ENCODE measurements around the gene CLASP1. TPM values are rescaled to one million over a fixed set of nuclear protein-coding genes. Genes with fewer than 3 reads are reported as not detected.

Gene CLASP1
- polyA plus RNA-seq, 1 donor (not counting 4 experiments of a cell fraction or from before 2014, with no cell fraction given): 16.7 TPM

- DNase-seq (ENCODE audit: low read depth, low spot score) (no peak), FAIRE-seq (no peak)
- Histone ChIP-seq H3K27ac (ENCODE audit: control insufficient read depth, insufficient read depth, low read length) (no peak overlapping the region), H3K9ac (ENCODE audit: control insufficient read depth, extremely low read depth, insufficient read depth, low read length) (no peak overlapping the region), H3K9me1 (ENCODE audit: control insufficient read depth, extremely low read depth, insufficient read depth, low read length) (no peaks in the 10 kb centered on the region), H3K27me3 (ENCODE audit: control insufficient read depth, extremely low read depth, insufficient read depth, low read length) (no peaks in the 10 kb centered on the region), H3K36me3 (ENCODE audit: control insufficient read depth in 2 of 2, extremely low read depth in 1 of 2, insufficient read depth in 2 of 2, low read length in 2 of 2) (peaks cover 28 to 29% of the 10 kb centered on the region in 2 experiments), H4K20me1 (ENCODE audit: control insufficient read depth, extremely low read depth, insufficient read depth, low read length) (no peaks in the 10 kb centered on the region), H3K4me1 (ENCODE audit: control insufficient read depth, extremely low read depth, insufficient read depth, low read length) (no peaks in the 10 kb centered on the region), H3K4me3 (ENCODE audit: control insufficient read depth in 2 of 3, extremely low read depth in 1 of 3, insufficient read depth in 2 of 3, low read depth in 1 of 3, low read length in 3 of 3) (no peak overlapping the region), H3K79me2 (ENCODE audit: control insufficient read depth, insufficient read depth, low read length) (no peaks in the 10 kb centered on the region), H3K4me2 (ENCODE audit: control insufficient read depth, extremely low read depth, insufficient read depth, low read depth, low read length) (no peak overlapping the region), H2AFZ (ENCODE audit: control insufficient read depth, low read length) (no peak overlapping the region), H3K9me3 (ENCODE audit: control insufficient read depth, low read depth, low read length) (no peaks in the 10 kb centered on the region)
- dilution Hi-C loops (cut with MboI; ENCODE audit: extremely low pct_ligation_motif_present, low sequenced_read_pairs): no loop called here
- TF ChIP-seq, protein P1, sequence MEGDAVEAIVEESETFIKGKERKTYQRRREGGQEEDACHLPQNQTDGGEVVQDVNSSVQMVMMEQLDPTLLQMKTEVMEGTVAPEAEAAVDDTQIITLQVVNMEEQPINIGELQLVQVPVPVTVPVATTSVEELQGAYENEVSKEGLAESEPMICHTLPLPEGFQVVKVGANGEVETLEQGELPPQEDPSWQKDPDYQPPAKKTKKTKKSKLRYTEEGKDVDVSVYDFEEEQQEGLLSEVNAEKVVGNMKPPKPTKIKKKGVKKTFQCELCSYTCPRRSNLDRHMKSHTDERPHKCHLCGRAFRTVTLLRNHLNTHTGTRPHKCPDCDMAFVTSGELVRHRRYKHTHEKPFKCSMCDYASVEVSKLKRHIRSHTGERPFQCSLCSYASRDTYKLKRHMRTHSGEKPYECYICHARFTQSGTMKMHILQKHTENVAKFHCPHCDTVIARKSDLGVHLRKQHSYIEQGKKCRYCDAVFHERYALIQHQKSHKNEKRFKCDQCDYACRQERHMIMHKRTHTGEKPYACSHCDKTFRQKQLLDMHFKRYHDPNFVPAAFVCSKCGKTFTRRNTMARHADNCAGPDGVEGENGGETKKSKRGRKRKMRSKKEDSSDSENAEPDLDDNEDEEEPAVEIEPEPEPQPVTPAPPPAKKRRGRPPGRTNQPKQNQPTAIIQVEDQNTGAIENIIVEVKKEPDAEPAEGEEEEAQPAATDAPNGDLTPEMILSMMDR (optimal IDR thresholded peaks at IDR 0.05 in 1 of 3, IDR thresholded peaks at IDR 0.05 in 1 of 3, conservative IDR thresholded peaks at IDR 0.05 in 1 of 3; ENCODE audit: extremely low read depth in 1 of 3, insufficient read depth in 2 of 3, low read length in 3 of 3): no peak
- no peak for TF ChIP-seq EZH2 (IDR thresholded peaks at IDR 0.05; ENCODE audit: low read length)
Observed at GRCh38 chr2:121405233-121405632, 244.0 kb downstream of the CLASP1 start.

DNA sequence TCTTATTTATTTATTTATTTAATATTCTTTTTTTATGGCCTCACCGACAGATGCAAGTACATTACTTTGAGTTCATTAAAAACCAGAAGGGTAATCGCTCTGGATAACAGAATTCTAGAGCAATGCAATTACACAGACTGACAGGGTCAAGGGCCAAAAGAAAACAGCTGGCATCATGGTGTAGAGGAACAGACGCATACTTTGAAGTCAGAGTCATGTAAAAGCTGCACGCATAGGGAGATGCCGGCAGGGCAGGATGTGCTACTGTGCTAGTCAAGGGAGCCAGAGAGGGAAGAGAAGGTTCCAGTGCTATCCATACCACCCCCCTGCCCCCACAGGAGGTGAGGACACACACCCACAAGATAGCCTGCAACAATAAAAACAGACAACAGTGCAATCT, 249.1 kb downstream of the CLASP1 start:
- Histone ChIP-seq H4K20me1 (ENCODE audit: control insufficient read depth, extremely low read depth, insufficient read depth, low read length) (no peaks in the 10 kb centered on the region), H3K27me3 (ENCODE audit: control insufficient read depth, extremely low read depth, insufficient read depth, low read length) (no peaks in the 10 kb centered on the region), H3K4me2 (ENCODE audit: control insufficient read depth, extremely low read depth, insufficient read depth, low read depth, low read length) (no peak overlapping the region), H3K27ac (ENCODE audit: control insufficient read depth, insufficient read depth, low read length) (no peak overlapping the region), H3K9me3 (ENCODE audit: control insufficient read depth, low read depth, low read length) (no peaks in the 10 kb centered on the region), H3K9ac (ENCODE audit: control insufficient read depth, extremely low read depth, insufficient read depth, low read length) (no peak overlapping the region), H2AFZ (ENCODE audit: control insufficient read depth, low read length) (no peak overlapping the region), H3K9me1 (ENCODE audit: control insufficient read depth, extremely low read depth, insufficient read depth, low read length) (no peaks in the 10 kb centered on the region), H3K4me1 (ENCODE audit: control insufficient read depth, extremely low read depth, insufficient read depth, low read length) (no peaks in the 10 kb centered on the region), H3K79me2 (ENCODE audit: control insufficient read depth, insufficient read depth, low read length) (no peaks in the 10 kb centered on the region), H3K36me3 (ENCODE audit: control insufficient read depth in 2 of 2, extremely low read depth in 1 of 2, insufficient read depth in 2 of 2, low read length in 2 of 2) (peaks cover 25 to 35% of the 10 kb centered on the region in 2 experiments), H3K4me3 (ENCODE audit: control insufficient read depth in 2 of 3, extremely low read depth in 1 of 3, insufficient read depth in 2 of 3, low read depth in 1 of 3, low read length in 3 of 3) (no peak overlapping the region)
- dilution Hi-C loops (cut with MboI; ENCODE audit: extremely low pct_ligation_motif_present, low sequenced_read_pairs): no loop called here
- no peak for TF ChIP-seq EZH2 (IDR thresholded peaks at IDR 0.05; ENCODE audit: low read length)
- TF ChIP-seq, protein P1 (optimal IDR thresholded peaks at IDR 0.05 in 1 of 3, IDR thresholded peaks at IDR 0.05 in 1 of 3, conservative IDR thresholded peaks at IDR 0.05 in 1 of 3; ENCODE audit: extremely low read depth in 1 of 3, insufficient read depth in 2 of 3, low read length in 3 of 3): no peak
- no peak for DNase-seq (ENCODE audit: low read depth, low spot score)
- no peak for FAIRE-seq

Measured in keratinocyte (primary cell).